NCI-H82 (cell line): Measurements from ENCODE around the gene PHC2.

Experiments
- DNase-seq: peaks from one replicate; lab custom pipeline; 2025; lab: John Stamatoyannopoulos, UW

The PHC2 gene

GRCh38 chr1:33446590-33446989 lies 15.7 kb upstream of the PHC2 start:
- DNase-seq = no peak

- DNase-seq = no peak
Measured at GRCh38 chr1:33445108-33445507, 14.2 kb upstream of the PHC2 start.

- no peak for DNase-seq
Measured at GRCh38 chr1:33443705-33444180, 12.8 kb upstream of the PHC2 start.

- DNase-seq = no peak
Measured at GRCh38 chr1:33443080-33443704, 12.3 kb upstream of the PHC2 start.

GRCh38 chr1:33442141-33442540 lies 11.2 kb upstream of the PHC2 start:
- no peak for DNase-seq

- no peak for DNase-seq
Measured at GRCh38 chr1:33441088-33441745, 10.3 kb upstream of the PHC2 start.

- no peak for DNase-seq
Measured at GRCh38 chr1:33439662-33440061, 8.8 kb upstream of the PHC2 start.

- DNase-seq = peak; percentile 91
Measured at GRCh38 chr1:33438364-33439160, 7.7 kb upstream of the PHC2 start.

- peak; percentile 98 for DNase-seq
Measured at GRCh38 chr1:33436557-33437285, 5.8 kb upstream of the PHC2 start.

GRCh38 chr1:33435096-33435820 lies 4.4 kb upstream of the PHC2 start:
- DNase-seq = peak; percentile 64

GRCh38 chr1:33434363-33434750 lies 3.5 kb upstream of the PHC2 start:
- peak; percentile 22 for DNase-seq

- peak; percentile 77 for DNase-seq
Measured at GRCh38 chr1:33433509-33434362, 2.8 kb upstream of the PHC2 start.

GRCh38 chr1:33429856-33430691 lies 821 bp downstream of the PHC2 start:
- peak; percentile 53 for DNase-seq

- DNase-seq = peak; percentile 11
Measured at GRCh38 chr1:33429332-33429731, 1.6 kb downstream of the PHC2 start.

GRCh38 chr1:33428661-33429060 lies 2.2 kb downstream of the PHC2 start:
- DNase-seq = peak; percentile 96

GRCh38 chr1:33426916-33427315 lies 4.0 kb downstream of the PHC2 start:
- peak; percentile 98 for DNase-seq

GRCh38 chr1:33425900-33426299 lies 5.0 kb downstream of the PHC2 start:
- no peak for DNase-seq

GRCh38 chr1:33424610-33425009 lies 6.3 kb downstream of the PHC2 start:
- no peak for DNase-seq

- DNase-seq = no peak
Measured at GRCh38 chr1:33424205-33424604, 6.7 kb downstream of the PHC2 start.
